ENCODE results near the gene FARS2. TPM values are rescaled to one million over a fixed set of nuclear protein-coding genes. Genes with fewer than 3 reads are reported as not detected.

FARS2 gene
- total and polyA plus RNA-seq, 5 donors from 2014 or later: 26.9 to 39.7 (median 34.9) TPM

- DNase-seq: no peak
- H3K4me3 Mint-ChIP-seq: no peak overlapping the region
- H3K27me3 Mint-ChIP-seq: no peaks in the 10 kb centered on the region
- Histone ChIP-seq H3K4me1 (ENCODE audit: control insufficient read depth, insufficient read depth, low read length, poor library complexity, severe bottlenecking) (no peaks in the 10 kb centered on the region), H3K4me3 (ENCODE audit: low read depth, low read length) (no peak overlapping the region), H3K27me3 (ENCODE audit: control insufficient read depth, insufficient read depth, low read length) (no peaks in the 10 kb centered on the region), H3K27ac (ENCODE audit: insufficient read depth, low read length, poor library complexity, severe bottlenecking) (no peak overlapping the region), H3K9me3 (ENCODE audit: control insufficient read depth in 2 of 2, low read length in 2 of 2) (no peaks in the 10 kb centered on the region), H3K36me3 (ENCODE audit: control insufficient read depth, insufficient read depth, low read length) (no peaks in the 10 kb centered on the region)
- H3K27ac Mint-ChIP-seq: no peak overlapping the region
- H3K4me1 Mint-ChIP-seq: peaks cover 0 to 20% (median 12%) of the 10 kb centered on the region in 4 donors
- peaks cover 5% of the 10 kb centered on the region for H3K36me3 Mint-ChIP-seq
- H3K9me3 Mint-ChIP-seq: peaks cover 0 to 2% (median 0%) of the 10 kb centered on the region in 7 donors
- ATAC-seq (ENCODE audit: low read depth in 2 of 2): no peak
These were observed 122.5 kb downstream of the FARS2 start for GRCh38 chr6:5383856-5384255.

- no peak for ATAC-seq (ENCODE audit: low read depth in 2 of 2)
- peaks cover 0 to 22% (median 13%) of the 10 kb centered on the region in 4 donors for H3K4me1 Mint-ChIP-seq
- H3K36me3 Mint-ChIP-seq: peaks cover 7% of the 10 kb centered on the region
- no peaks in the 10 kb centered on the region for H3K9me3 ChIP-seq (ENCODE audit: control insufficient read depth in 2 of 2, low read length in 2 of 2)
- no peak overlapping the region for H3K4me3 Mint-ChIP-seq
- H3K27ac ChIP-seq (ENCODE audit: insufficient read depth, low read length, poor library complexity, severe bottlenecking): no peak overlapping the region
- no peaks in the 10 kb centered on the region for H3K27me3 ChIP-seq (ENCODE audit: control insufficient read depth, insufficient read depth, low read length)
- peaks cover 0 to 2% (median 0%) of the 10 kb centered on the region in 7 donors for H3K9me3 Mint-ChIP-seq
- no peak overlapping the region for H3K4me3 ChIP-seq (ENCODE audit: low read depth, low read length)
- no peaks in the 10 kb centered on the region for H3K36me3 ChIP-seq (ENCODE audit: control insufficient read depth, insufficient read depth, low read length)
- no peak for DNase-seq
- H3K27ac Mint-ChIP-seq: no peak overlapping the region
- H3K27me3 Mint-ChIP-seq: no peaks in the 10 kb centered on the region
- H3K4me1 ChIP-seq (ENCODE audit: control insufficient read depth, insufficient read depth, low read length, poor library complexity, severe bottlenecking): no peaks in the 10 kb centered on the region
These were observed 123.0 kb downstream of the FARS2 start for GRCh38 chr6:5384276-5384675.

GRCh38 chr6:5388326-5388725 lies 127.0 kb downstream of the FARS2 start:
- DNase-seq: no peak
- Mint-ChIP-seq H3K9me3 (no peaks in the 10 kb centered on the region), H3K4me3 (no peak overlapping the region), H3K4me1 (peaks cover 0 to 20% (median 13%) of the 10 kb centered on the region in 4 donors), H3K36me3 (peaks cover 3% of the 10 kb centered on the region), H3K27ac (no peak overlapping the region), H3K27me3 (no peaks in the 10 kb centered on the region)
- no peak for ATAC-seq (ENCODE audit: low read depth in 2 of 2)
- Histone ChIP-seq H3K9me3 (ENCODE audit: control insufficient read depth in 2 of 2, low read length in 2 of 2) (no peaks in the 10 kb centered on the region), H3K4me1 (ENCODE audit: control insufficient read depth, insufficient read depth, low read length, poor library complexity, severe bottlenecking) (no peaks in the 10 kb centered on the region), H3K36me3 (ENCODE audit: control insufficient read depth, insufficient read depth, low read length) (no peaks in the 10 kb centered on the region), H3K27ac (ENCODE audit: insufficient read depth, low read length, poor library complexity, severe bottlenecking) (no peak overlapping the region), H3K4me3 (ENCODE audit: low read depth, low read length) (no peak overlapping the region), H3K27me3 (ENCODE audit: control insufficient read depth, insufficient read depth, low read length) (no peaks in the 10 kb centered on the region)

GRCh38 chr6:5389086-5389745 lies 127.9 kb downstream of the FARS2 start:
- no peak overlapping the region for H3K27ac ChIP-seq (ENCODE audit: insufficient read depth, low read length, poor library complexity, severe bottlenecking)
- no peaks in the 10 kb centered on the region for H3K4me1 ChIP-seq (ENCODE audit: control insufficient read depth, insufficient read depth, low read length, poor library complexity, severe bottlenecking)
- Mint-ChIP-seq H3K27me3 (no peaks in the 10 kb centered on the region), H3K4me1 (peaks cover 0 to 20% (median 10%) of the 10 kb centered on the region in 4 donors), H3K36me3 (peaks cover 3% of the 10 kb centered on the region), H3K4me3 (no peak overlapping the region), H3K27ac (peak overlapping the region in 1 of 3 donors; percentile 17), H3K9me3 (no peaks in the 10 kb centered on the region)
- DNase-seq (no peak), ATAC-seq (ENCODE audit: low read depth in 2 of 2) (no peak)
- H3K36me3 ChIP-seq (ENCODE audit: control insufficient read depth, insufficient read depth, low read length): no peaks in the 10 kb centered on the region
- H3K27me3 ChIP-seq (ENCODE audit: control insufficient read depth, insufficient read depth, low read length): no peaks in the 10 kb centered on the region
- H3K4me3 ChIP-seq (ENCODE audit: low read depth, low read length): no peak overlapping the region
- no peaks in the 10 kb centered on the region for H3K9me3 ChIP-seq (ENCODE audit: control insufficient read depth in 2 of 2, low read length in 2 of 2)

- Mint-ChIP-seq H3K27ac (no peak overlapping the region), H3K9me3 (no peaks in the 10 kb centered on the region), H3K27me3 (no peaks in the 10 kb centered on the region), H3K36me3 (peaks cover 3% of the 10 kb centered on the region), H3K4me1 (peaks cover 0 to 17% (median 8%) of the 10 kb centered on the region in 4 donors), H3K4me3 (no peak overlapping the region)
- H3K4me3 ChIP-seq (ENCODE audit: low read depth, low read length): no peak overlapping the region
- DNase-seq: no peak
- ATAC-seq (ENCODE audit: low read depth in 2 of 2): no peak
- no peaks in the 10 kb centered on the region for H3K4me1 ChIP-seq (ENCODE audit: control insufficient read depth, insufficient read depth, low read length, poor library complexity, severe bottlenecking)
- H3K27me3 ChIP-seq (ENCODE audit: control insufficient read depth, insufficient read depth, low read length): no peaks in the 10 kb centered on the region
- no peaks in the 10 kb centered on the region for H3K9me3 ChIP-seq (ENCODE audit: control insufficient read depth in 2 of 2, low read length in 2 of 2)
- H3K27ac ChIP-seq (ENCODE audit: insufficient read depth, low read length, poor library complexity, severe bottlenecking): no peak overlapping the region
- H3K36me3 ChIP-seq (ENCODE audit: control insufficient read depth, insufficient read depth, low read length): no peaks in the 10 kb centered on the region
These were observed 128.9 kb downstream of the FARS2 start for GRCh38 chr6:5390177-5390576.

- ATAC-seq (ENCODE audit: low read depth in 2 of 2) (no peak), DNase-seq (no peak)
- Mint-ChIP-seq H3K4me3 (no peak overlapping the region), H3K9me3 (no peaks in the 10 kb centered on the region), H3K4me1 (peaks cover 10 to 18% (median 13%) of the 10 kb centered on the region in 4 donors), H3K36me3 (peaks cover 1% of the 10 kb centered on the region), H3K27me3 (no peaks in the 10 kb centered on the region), H3K27ac (no peak overlapping the region)
- H3K4me3 ChIP-seq (ENCODE audit: low read depth, low read length): no peak overlapping the region
- H3K27me3 ChIP-seq (ENCODE audit: control insufficient read depth, insufficient read depth, low read length): no peaks in the 10 kb centered on the region
- H3K9me3 ChIP-seq (ENCODE audit: control insufficient read depth in 2 of 2, low read length in 2 of 2): no peaks in the 10 kb centered on the region
- H3K36me3 ChIP-seq (ENCODE audit: control insufficient read depth, insufficient read depth, low read length): no peaks in the 10 kb centered on the region
- no peaks in the 10 kb centered on the region for H3K4me1 ChIP-seq (ENCODE audit: control insufficient read depth, insufficient read depth, low read length, poor library complexity, severe bottlenecking)
- no peak overlapping the region for H3K27ac ChIP-seq (ENCODE audit: insufficient read depth, low read length, poor library complexity, severe bottlenecking)
These were observed 133.0 kb downstream of the FARS2 start for GRCh38 chr6:5394280-5394679.

- H3K4me3 Mint-ChIP-seq: no peak overlapping the region
- ATAC-seq (ENCODE audit: low read depth in 2 of 2): no peak
- Histone ChIP-seq H3K36me3 (ENCODE audit: control insufficient read depth, insufficient read depth, low read length) (no peaks in the 10 kb centered on the region), H3K9me3 (ENCODE audit: control insufficient read depth in 2 of 2, low read length in 2 of 2) (no peaks in the 10 kb centered on the region), H3K27ac (ENCODE audit: insufficient read depth, low read length, poor library complexity, severe bottlenecking) (no peak overlapping the region), H3K4me1 (ENCODE audit: control insufficient read depth, insufficient read depth, low read length, poor library complexity, severe bottlenecking) (no peaks in the 10 kb centered on the region), H3K4me3 (ENCODE audit: low read depth, low read length) (no peak overlapping the region), H3K27me3 (ENCODE audit: control insufficient read depth, insufficient read depth, low read length) (no peaks in the 10 kb centered on the region)
- H3K36me3 Mint-ChIP-seq: no peaks in the 10 kb centered on the region
- no peak for DNase-seq
- H3K27me3 Mint-ChIP-seq: no peaks in the 10 kb centered on the region
- H3K4me1 Mint-ChIP-seq: peaks cover 13 to 22% (median 15%) of the 10 kb centered on the region in 4 donors
- H3K9me3 Mint-ChIP-seq: no peaks in the 10 kb centered on the region
- H3K27ac Mint-ChIP-seq: no peak overlapping the region
These were observed 134.4 kb downstream of the FARS2 start for GRCh38 chr6:5395719-5396118.

- no peaks in the 10 kb centered on the region for H3K27me3 ChIP-seq (ENCODE audit: control insufficient read depth, insufficient read depth, low read length)
- no peaks in the 10 kb centered on the region for H3K9me3 ChIP-seq (ENCODE audit: control insufficient read depth in 2 of 2, low read length in 2 of 2)
- no peaks in the 10 kb centered on the region for H3K27me3 Mint-ChIP-seq
- H3K4me1 ChIP-seq (ENCODE audit: control insufficient read depth, insufficient read depth, low read length, poor library complexity, severe bottlenecking): no peaks in the 10 kb centered on the region
- no peaks in the 10 kb centered on the region for H3K9me3 Mint-ChIP-seq
- peak; percentile 69 to 74 for ATAC-seq (ENCODE audit: low read depth in 2 of 2)
- no peaks in the 10 kb centered on the region for H3K36me3 Mint-ChIP-seq
- H3K36me3 ChIP-seq (ENCODE audit: control insufficient read depth, insufficient read depth, low read length): no peaks in the 10 kb centered on the region
- H3K4me3 ChIP-seq (ENCODE audit: low read depth, low read length): no peak overlapping the region
- H3K27ac ChIP-seq (ENCODE audit: insufficient read depth, low read length, poor library complexity, severe bottlenecking): no peak overlapping the region
- peaks cover 14 to 37% (median 15%) of the 10 kb centered on the region in 4 donors for H3K4me1 Mint-ChIP-seq
- no peak overlapping the region for H3K27ac Mint-ChIP-seq
- H3K4me3 Mint-ChIP-seq: no peak overlapping the region
- peak in 2 of 3 donors; percentile 43 to 77 for DNase-seq
These were observed 137.2 kb downstream of the FARS2 start for GRCh38 chr6:5398530-5398929.
